ENCODE results near the gene SYNPO.

- TF ChIP-seq POLR2A (IDR thresholded peaks at IDR 0.05): no peak
- no peak for TF ChIP-seq CTCF (IDR thresholded peaks at IDR 0.05 in 4 of 5, conservative IDR thresholded peaks at IDR 0.05 in 1 of 5)
Observed at GRCh38 chr5:150639377-150639692, 1.1 kb upstream of the SYNPO start.
